HG03565 (cell line): ENCODE data around the gene SRSF12.
"Not testable (repeated sequence)": the region's sequence is repeated elsewhere in the genome, so short reads cannot be mapped to it uniquely, and the experiment has no call there.

ENCODE experiments used
- ATAC-seq: cut with Tn5 transposase; IDR thresholded peaks from one replicate; pipeline ENCODE4 v1.9.1; 2021; ENCODE audit warnings: mild to moderate bottlenecking, moderate library complexity; ENCODE audit not compliant: unreplicated experiment

Gene SRSF12

GRCh38 chr6:89073840-89074239, 44.0 kb downstream of the SRSF12 start:
- ATAC-seq, result no peak

- no peak for ATAC-seq
These were observed 44.8 kb downstream of the SRSF12 start for GRCh38 chr6:89073014-89073620.

GRCh38 chr6:89071036-89071435, 46.8 kb downstream of the SRSF12 start:
- no peak for ATAC-seq

- no peak for ATAC-seq
These were observed 48.2 kb downstream of the SRSF12 start for GRCh38 chr6:89069536-89070163.

GRCh38 chr6:89068695-89069094, 49.2 kb downstream of the SRSF12 start:
- ATAC-seq, result no peak

GRCh38 chr6:89067796-89068195, 50.1 kb downstream of the SRSF12 start:
- no peak for ATAC-seq

GRCh38 chr6:89066940-89067646, 50.8 kb downstream of the SRSF12 start:
- ATAC-seq, result no peak

- not testable (repeated sequence) for ATAC-seq
These were observed 51.8 kb downstream of the SRSF12 start for GRCh38 chr6:89066121-89066520.

GRCh38 chr6:89064931-89065330, 52.9 kb downstream of the SRSF12 start:
- not testable (repeated sequence) for ATAC-seq

- ATAC-seq, result no peak
These were observed 54.0 kb downstream of the SRSF12 start for GRCh38 chr6:89063881-89064280.

GRCh38 chr6:89059227-89059626, 58.6 kb downstream of the SRSF12 start:
- no peak for ATAC-seq

- no peak for ATAC-seq
These were observed 59.2 kb downstream of the SRSF12 start for GRCh38 chr6:89058627-89059026.

- ATAC-seq, result no peak
These were observed 60.1 kb downstream of the SRSF12 start for GRCh38 chr6:89057759-89058158.

- no peak for ATAC-seq
These were observed 63.7 kb downstream of the SRSF12 start for GRCh38 chr6:89054208-89054607.

- no peak for ATAC-seq
These were observed 66.2 kb downstream of the SRSF12 start for GRCh38 chr6:89051676-89052075.

GRCh38 chr6:89050697-89051096, 67.2 kb downstream of the SRSF12 start:
- ATAC-seq, result no peak

- no peak for ATAC-seq
These were observed 67.7 kb downstream of the SRSF12 start for GRCh38 chr6:89050155-89050554.

GRCh38 chr6:89048985-89049384, 68.9 kb downstream of the SRSF12 start:
- ATAC-seq, result no peak

- ATAC-seq, result no peak
These were observed 69.5 kb downstream of the SRSF12 start for GRCh38 chr6:89048288-89048923.

GRCh38 chr6:89047473-89047872, 70.4 kb downstream of the SRSF12 start:
- no peak for ATAC-seq
